ENCODE results near the gene ADAT3. TPM values are rescaled to one million over a fixed set of nuclear protein-coding genes. Genes with fewer than 3 reads are reported as not detected.

The ADAT3 gene
- total RNA-seq, 1 donor: 4.2 TPM

DNA sequence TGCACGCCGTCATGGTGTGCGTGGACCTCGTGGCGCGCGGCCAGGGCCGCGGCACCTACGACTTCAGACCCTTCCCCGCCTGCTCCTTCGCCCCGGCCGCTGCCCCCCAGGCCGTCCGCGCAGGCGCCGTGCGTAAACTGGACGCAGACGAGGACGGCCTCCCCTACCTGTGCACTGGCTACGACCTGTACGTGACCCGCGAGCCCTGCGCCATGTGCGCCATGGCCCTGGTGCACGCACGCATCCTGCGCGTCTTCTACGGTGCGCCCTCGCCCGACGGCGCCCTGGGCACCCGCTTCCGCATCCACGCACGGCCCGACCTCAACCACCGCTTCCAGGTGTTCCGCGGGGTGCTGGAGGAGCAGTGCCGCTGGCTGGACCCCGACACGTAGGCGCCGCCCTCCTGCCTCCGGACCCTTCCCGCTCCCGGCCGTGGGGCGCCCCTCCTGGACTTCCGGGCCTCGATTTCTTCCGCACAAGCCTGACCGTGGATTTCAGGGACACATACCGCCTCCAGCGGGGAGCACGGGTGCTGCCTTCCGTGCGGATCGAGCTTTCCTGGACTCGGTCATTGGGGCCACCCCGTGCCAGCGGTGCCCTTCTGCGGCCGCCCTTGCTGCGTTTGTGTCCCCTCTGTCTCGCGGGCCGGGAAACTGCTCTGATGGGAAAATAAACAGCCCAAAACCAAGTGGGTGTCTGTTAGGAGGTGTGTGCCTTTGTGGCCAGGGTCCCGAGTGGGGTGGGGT is 7.7 kb downstream of the ADAT3 start:
- TF ChIP-seq, protein P1, sequence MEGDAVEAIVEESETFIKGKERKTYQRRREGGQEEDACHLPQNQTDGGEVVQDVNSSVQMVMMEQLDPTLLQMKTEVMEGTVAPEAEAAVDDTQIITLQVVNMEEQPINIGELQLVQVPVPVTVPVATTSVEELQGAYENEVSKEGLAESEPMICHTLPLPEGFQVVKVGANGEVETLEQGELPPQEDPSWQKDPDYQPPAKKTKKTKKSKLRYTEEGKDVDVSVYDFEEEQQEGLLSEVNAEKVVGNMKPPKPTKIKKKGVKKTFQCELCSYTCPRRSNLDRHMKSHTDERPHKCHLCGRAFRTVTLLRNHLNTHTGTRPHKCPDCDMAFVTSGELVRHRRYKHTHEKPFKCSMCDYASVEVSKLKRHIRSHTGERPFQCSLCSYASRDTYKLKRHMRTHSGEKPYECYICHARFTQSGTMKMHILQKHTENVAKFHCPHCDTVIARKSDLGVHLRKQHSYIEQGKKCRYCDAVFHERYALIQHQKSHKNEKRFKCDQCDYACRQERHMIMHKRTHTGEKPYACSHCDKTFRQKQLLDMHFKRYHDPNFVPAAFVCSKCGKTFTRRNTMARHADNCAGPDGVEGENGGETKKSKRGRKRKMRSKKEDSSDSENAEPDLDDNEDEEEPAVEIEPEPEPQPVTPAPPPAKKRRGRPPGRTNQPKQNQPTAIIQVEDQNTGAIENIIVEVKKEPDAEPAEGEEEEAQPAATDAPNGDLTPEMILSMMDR (IDR thresholded peaks at IDR 0.05; ENCODE audit: insufficient read depth, low read length): no peak
- DNase-seq (ENCODE audit: low read depth): no peak
- H3K4me3 ChIP-seq (ENCODE audit: low read depth, low read length): no peak overlapping the region

DNA sequence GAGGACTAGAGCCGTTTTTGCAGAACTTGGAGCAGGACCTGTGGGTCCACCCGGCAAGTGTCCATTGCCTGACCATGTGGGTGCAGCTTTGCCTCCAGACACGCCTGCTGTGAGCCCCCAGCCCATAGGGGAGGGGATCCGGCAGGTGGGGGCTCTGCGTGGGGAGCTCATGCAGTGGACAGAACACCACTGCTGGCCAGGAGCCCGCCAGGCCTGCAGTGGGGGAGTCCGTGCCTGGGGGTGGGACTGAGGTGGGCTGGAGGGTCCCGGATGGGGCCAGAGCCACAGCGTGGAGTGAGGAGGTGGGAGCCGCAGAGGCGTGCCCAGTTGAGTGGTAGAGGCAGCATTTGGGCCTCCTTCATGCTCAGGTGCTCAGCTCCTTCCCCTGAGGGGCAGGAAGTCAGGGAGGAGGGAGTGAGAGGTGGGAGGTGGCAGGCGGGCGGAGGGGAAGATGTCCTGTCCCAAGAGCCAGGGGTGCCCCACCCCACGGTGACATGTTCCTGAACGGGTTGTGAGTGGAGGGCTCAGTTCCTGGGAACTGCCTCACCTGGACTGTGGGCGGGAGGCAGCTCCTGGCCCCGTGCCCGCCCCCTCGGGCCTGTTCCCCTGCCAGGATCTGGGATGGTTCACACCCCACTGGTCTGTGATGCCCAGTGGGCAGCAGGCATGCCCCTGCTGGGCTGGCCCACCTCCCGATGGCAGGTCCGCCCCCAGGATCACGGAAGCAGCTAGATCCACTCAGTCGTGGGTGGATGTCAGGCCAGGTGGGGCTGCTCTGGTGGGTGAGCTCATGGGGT is 8.8 kb downstream of the ADAT3 start:
- no peak for DNase-seq (ENCODE audit: low read depth)
- TF ChIP-seq, protein P1 (IDR thresholded peaks at IDR 0.05; ENCODE audit: insufficient read depth, low read length): no peak
- H3K4me3 ChIP-seq (ENCODE audit: low read depth, low read length): no peak overlapping the region

DNA sequence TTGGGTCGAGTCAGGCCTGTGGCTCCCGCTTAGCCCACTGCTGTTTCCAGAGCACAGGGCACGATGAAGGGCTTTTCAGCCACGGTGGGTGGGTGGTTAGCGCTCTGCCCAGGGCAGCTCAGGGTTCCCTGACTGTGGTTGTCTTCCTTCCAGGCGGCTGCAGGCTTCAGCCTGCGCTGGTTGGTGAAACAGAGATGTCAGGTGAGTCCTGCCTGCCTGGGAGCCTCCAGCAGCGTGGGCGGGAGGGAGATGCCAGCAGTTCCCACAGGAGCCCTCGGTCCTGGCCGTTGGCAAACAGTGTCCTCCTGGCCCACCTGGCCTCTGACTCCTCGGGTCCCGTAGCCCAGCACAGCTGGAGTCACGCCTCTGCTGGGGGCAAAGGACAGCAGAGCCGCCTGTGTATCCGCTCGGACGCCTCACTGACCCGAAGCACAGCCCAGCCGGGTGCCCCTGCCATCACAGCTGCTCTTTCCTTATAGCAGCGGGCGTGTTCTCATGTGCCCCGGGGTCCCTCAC is 9.7 kb downstream of the ADAT3 start:
- H3K4me3 ChIP-seq (ENCODE audit: low read depth, low read length): no peak overlapping the region
- TF ChIP-seq, protein P1 (IDR thresholded peaks at IDR 0.05; ENCODE audit: insufficient read depth, low read length): no peak
- DNase-seq (ENCODE audit: low read depth): no peak

DNA sequence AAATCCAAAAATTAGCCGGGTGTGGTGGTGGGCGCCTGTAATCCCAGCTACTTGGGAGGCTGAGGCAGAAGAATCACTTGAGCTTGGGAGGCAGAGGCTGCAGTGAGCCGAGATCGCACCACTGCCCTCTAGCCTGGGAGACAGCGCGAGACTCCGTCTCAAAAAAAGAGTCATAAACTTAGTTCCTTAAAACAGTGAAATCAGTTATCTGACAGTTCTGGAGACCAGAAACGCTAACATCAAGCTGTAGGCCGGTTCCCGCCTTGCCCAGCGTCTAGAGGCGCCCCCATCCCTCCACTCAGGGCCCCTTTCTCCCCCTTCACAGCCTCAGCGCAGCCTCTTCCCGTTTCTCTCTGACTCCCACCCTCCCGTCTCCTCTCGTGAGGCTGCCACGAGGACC is 11.9 kb downstream of the ADAT3 start:
- no peak overlapping the region for H3K4me3 ChIP-seq (ENCODE audit: low read depth, low read length)
- TF ChIP-seq, protein P1 (IDR thresholded peaks at IDR 0.05; ENCODE audit: insufficient read depth, low read length): no peak
- DNase-seq (ENCODE audit: low read depth): no peak

DNA sequence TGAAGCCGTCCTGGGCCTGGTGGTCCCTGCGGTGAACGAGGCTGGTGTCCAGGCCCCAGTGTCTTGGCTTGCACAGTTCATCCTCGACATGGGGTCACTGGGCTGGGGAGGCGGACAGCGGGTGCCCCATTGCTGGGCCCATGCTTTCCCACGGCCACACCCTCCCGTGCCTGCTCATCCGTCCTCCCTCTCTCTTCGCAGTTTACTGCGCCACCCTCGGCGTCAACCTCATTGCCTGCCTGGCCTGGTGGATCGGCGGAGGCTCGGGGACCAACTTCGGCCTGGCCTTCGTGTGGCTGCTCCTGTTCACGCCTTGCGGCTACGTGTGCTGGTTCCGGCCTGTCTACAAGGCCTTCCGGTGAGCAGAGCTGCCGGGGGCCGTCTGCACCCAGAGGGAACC is 12.7 kb downstream of the ADAT3 start:
- no peak overlapping the region for H3K4me3 ChIP-seq (ENCODE audit: low read depth, low read length)
- TF ChIP-seq, protein P1 (IDR thresholded peaks at IDR 0.05; ENCODE audit: insufficient read depth, low read length): no peak
- no peak for DNase-seq (ENCODE audit: low read depth)

DNA sequence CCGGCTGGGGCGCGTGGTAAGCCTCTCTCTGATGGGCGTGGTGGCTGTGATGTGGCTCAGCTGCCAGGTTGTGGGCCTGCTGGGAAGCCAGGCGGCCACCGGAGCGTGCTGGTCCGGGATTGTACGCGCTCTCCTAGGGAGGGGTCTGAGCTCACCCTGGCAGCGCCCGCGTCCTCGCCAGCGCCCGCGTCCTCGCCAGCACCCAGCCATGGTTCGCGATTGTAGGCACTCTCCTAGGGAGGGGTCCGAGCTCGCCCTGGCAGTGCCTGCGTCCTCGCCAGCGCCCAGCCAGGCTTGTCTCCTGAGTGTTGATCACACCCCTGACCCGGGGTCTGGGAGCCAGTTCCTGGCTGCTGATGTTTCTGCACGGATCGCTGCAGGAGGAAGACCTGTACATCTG is 13.8 kb downstream of the ADAT3 start:
- H3K4me3 ChIP-seq (ENCODE audit: low read depth, low read length): no peak overlapping the region
- TF ChIP-seq, protein P1 (IDR thresholded peaks at IDR 0.05; ENCODE audit: insufficient read depth, low read length): no peak
- no peak for DNase-seq (ENCODE audit: low read depth)

Data from fibroblast of the aortic adventitia (primary cell).